Measurements from ENCODE around the gene CDH13.

CDH13 gene

DNA sequence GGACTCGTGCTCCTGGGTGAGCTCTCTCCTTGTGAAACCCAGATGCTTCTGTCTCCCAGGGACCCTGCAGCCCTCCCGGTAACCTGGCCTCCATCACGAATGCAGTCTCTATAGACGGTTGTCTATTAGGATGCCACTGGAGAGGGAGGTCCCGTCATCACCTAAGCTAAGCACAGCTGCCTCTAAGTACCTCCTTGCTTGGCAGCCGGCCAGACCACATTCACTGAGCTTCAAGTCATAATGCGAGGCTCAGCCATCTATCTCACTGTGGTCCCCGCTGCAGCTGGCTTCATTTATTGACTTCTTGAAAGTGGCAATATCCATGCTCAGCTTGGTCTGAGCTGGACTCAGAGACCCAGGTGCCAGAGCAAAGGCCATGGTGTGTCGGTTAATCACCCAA, 1106.5 kb downstream of the CDH13 start:
- no peaks in the 10 kb centered on the region for H3K79me2 ChIP-seq (ENCODE audit: control insufficient read depth, insufficient read depth, low read length, poor library complexity)
- no peaks in the 10 kb centered on the region for H3K27me3 ChIP-seq (ENCODE audit: insufficient read depth, low read length)
- H4K8ac ChIP-seq (ENCODE audit: low read depth, low read length): no peak overlapping the region
- no peaks in the 10 kb centered on the region for H3K4me1 ChIP-seq (ENCODE audit: control insufficient read depth in 1 of 2, insufficient read depth in 2 of 2, low read length in 2 of 2)
- H4K91ac ChIP-seq (ENCODE audit: low read depth, low read length): no peak overlapping the region
- H2AFZ ChIP-seq (ENCODE audit: insufficient read depth, low read length, poor library complexity): no peak overlapping the region
- H3K27ac ChIP-seq (ENCODE audit: low read depth, low read length): no peak overlapping the region
- H3K36me3 ChIP-seq (ENCODE audit: control insufficient read depth in 1 of 2, insufficient read depth in 2 of 2, low read length in 2 of 2): no peaks in the 10 kb centered on the region
- peaks cover 14% of the 10 kb centered on the region for H3K9me3 ChIP-seq (ENCODE audit: insufficient read depth, low read depth, low read length)
- no peak overlapping the region for H3K9ac ChIP-seq (ENCODE audit: low read length)
- no peak overlapping the region for H3K23ac ChIP-seq (ENCODE audit: low read length)
- DNase-seq: no peak
- H3K4me3 ChIP-seq (ENCODE audit: low read depth, low read length): peak overlapping the region; percentile 30
- H3K18ac ChIP-seq (ENCODE audit: low read length): no peak overlapping the region
- no peaks in the 10 kb centered on the region for H3K79me1 ChIP-seq (ENCODE audit: low read length)
- H3K4me2 ChIP-seq (ENCODE audit: low read length): no peak overlapping the region
- H2BK5ac ChIP-seq (ENCODE audit: low read depth, low read length, poor library complexity): no peak overlapping the region
- H2AK5ac ChIP-seq (ENCODE audit: low read length): no peak overlapping the region
- no peak overlapping the region for H2BK12ac ChIP-seq (ENCODE audit: low read length)
- no peak overlapping the region for H3K4ac ChIP-seq (ENCODE audit: low read depth, low read length)
- WGBS (ENCODE audit: extremely low coverage, insufficient coverage, insufficient read length): no CpG with 5 or more reads among the region's 9 CpGs
- no peak overlapping the region for H4K12ac ChIP-seq (ENCODE audit: low read depth, low read length)
- H3K14ac ChIP-seq (ENCODE audit: low read length): no peak overlapping the region
- H2BK120ac ChIP-seq (ENCODE audit: insufficient read depth, low read length, poor library complexity): no peak overlapping the region

DNA sequence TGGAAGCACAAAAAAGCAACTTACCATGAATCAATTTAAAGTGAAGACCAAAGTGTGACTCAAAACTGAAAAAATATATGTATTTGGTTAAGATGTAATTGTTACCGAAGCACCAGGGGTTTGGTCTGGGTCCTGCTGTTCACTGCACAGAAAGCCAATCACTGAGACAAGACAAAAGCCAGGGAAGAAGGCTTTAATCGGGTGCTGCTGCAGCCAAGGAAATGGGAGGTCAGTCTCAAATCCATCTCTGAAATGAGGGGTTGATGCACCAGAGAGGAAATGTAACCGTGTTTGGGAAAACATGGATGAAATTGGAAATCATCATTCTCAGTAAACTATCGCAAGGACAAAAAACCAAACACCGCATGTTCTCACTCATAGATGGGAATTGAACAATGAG, 1107.4 kb downstream of the CDH13 start:
- H3K79me2 ChIP-seq (ENCODE audit: control insufficient read depth, insufficient read depth, low read length, poor library complexity): no peaks in the 10 kb centered on the region
- H3K79me1 ChIP-seq (ENCODE audit: low read length): no peaks in the 10 kb centered on the region
- no peak overlapping the region for H3K4me3 ChIP-seq (ENCODE audit: low read depth, low read length)
- H2AFZ ChIP-seq (ENCODE audit: insufficient read depth, low read length, poor library complexity): no peak overlapping the region
- no peak overlapping the region for H2BK5ac ChIP-seq (ENCODE audit: low read depth, low read length, poor library complexity)
- no peaks in the 10 kb centered on the region for H3K4me1 ChIP-seq (ENCODE audit: control insufficient read depth in 1 of 2, insufficient read depth in 2 of 2, low read length in 2 of 2)
- no CpG with 5 or more reads among the region's 5 CpGs for WGBS (ENCODE audit: extremely low coverage, insufficient coverage, insufficient read length)
- H3K18ac ChIP-seq (ENCODE audit: low read length): no peak overlapping the region
- H3K9me3 ChIP-seq (ENCODE audit: insufficient read depth, low read depth, low read length): peaks cover 14% of the 10 kb centered on the region
- H4K8ac ChIP-seq (ENCODE audit: low read depth, low read length): no peak overlapping the region
- H3K36me3 ChIP-seq (ENCODE audit: control insufficient read depth in 1 of 2, insufficient read depth in 2 of 2, low read length in 2 of 2): no peaks in the 10 kb centered on the region
- no peak for DNase-seq
- no peak overlapping the region for H4K12ac ChIP-seq (ENCODE audit: low read depth, low read length)
- no peak overlapping the region for H3K23ac ChIP-seq (ENCODE audit: low read length)
- H3K14ac ChIP-seq (ENCODE audit: low read length): no peak overlapping the region
- no peak overlapping the region for H4K91ac ChIP-seq (ENCODE audit: low read depth, low read length)
- H2BK120ac ChIP-seq (ENCODE audit: insufficient read depth, low read length, poor library complexity): no peak overlapping the region
- no peaks in the 10 kb centered on the region for H3K27me3 ChIP-seq (ENCODE audit: insufficient read depth, low read length)
- no peak overlapping the region for H3K4me2 ChIP-seq (ENCODE audit: low read length)
- H3K9ac ChIP-seq (ENCODE audit: low read length): no peak overlapping the region
- H3K27ac ChIP-seq (ENCODE audit: low read depth, low read length): no peak overlapping the region
- H3K4ac ChIP-seq (ENCODE audit: low read depth, low read length): no peak overlapping the region
- no peak overlapping the region for H2BK12ac ChIP-seq (ENCODE audit: low read length)
- H2AK5ac ChIP-seq (ENCODE audit: low read length): no peak overlapping the region

DNA sequence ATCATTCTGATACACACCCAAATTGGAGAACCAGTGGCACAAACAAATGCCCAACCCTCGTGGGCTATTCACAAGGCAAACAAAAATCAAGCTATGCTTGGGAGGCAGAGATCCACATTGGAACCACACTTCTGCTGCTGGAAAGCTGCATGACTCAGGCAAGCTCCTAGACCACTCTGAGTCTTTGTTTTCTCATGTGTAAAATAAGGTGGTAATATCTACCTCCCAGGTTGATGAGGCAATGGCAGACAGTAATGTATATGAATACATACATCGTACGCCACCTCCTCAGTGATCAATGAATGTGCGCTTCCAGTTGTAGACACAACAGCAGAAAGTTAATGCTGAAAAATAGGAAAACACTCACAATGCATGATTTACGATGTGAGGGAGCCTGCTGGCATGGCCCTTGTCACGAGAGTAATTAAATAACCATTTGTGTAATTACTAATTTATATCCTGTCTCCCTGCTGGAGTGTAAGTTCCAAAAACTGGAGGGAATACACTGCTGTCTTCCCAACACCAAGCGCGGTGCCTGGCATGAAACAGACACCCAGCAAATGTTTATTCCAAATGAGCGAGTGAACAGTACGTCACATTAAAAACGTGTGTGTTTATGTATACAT, 1111.1 kb downstream of the CDH13 start:
- Histone ChIP-seq H3K18ac (ENCODE audit: low read length) (no peak overlapping the region), H3K27me3 (ENCODE audit: insufficient read depth, low read length) (no peaks in the 10 kb centered on the region), H2AFZ (ENCODE audit: insufficient read depth, low read length, poor library complexity) (no peak overlapping the region), H3K79me1 (ENCODE audit: low read length) (no peaks in the 10 kb centered on the region), H3K4ac (ENCODE audit: low read depth, low read length) (no peak overlapping the region), H3K9me3 (ENCODE audit: insufficient read depth, low read depth, low read length) (peaks cover 9% of the 10 kb centered on the region), H2BK120ac (ENCODE audit: insufficient read depth, low read length, poor library complexity) (no peak overlapping the region), H3K79me2 (ENCODE audit: control insufficient read depth, insufficient read depth, low read length, poor library complexity) (no peaks in the 10 kb centered on the region), H3K4me3 (ENCODE audit: low read depth, low read length) (no peak overlapping the region), H3K9ac (ENCODE audit: low read length) (no peak overlapping the region), H4K12ac (ENCODE audit: low read depth, low read length) (no peak overlapping the region), H3K27ac (ENCODE audit: low read depth, low read length) (no peak overlapping the region), H3K4me1 (ENCODE audit: control insufficient read depth in 1 of 2, insufficient read depth in 2 of 2, low read length in 2 of 2) (no peaks in the 10 kb centered on the region), H2BK5ac (ENCODE audit: low read depth, low read length, poor library complexity) (no peak overlapping the region), H4K8ac (ENCODE audit: low read depth, low read length) (no peak overlapping the region), H4K91ac (ENCODE audit: low read depth, low read length) (no peak overlapping the region), H3K4me2 (ENCODE audit: low read length) (no peak overlapping the region), H3K36me3 (ENCODE audit: control insufficient read depth in 1 of 2, insufficient read depth in 2 of 2, low read length in 2 of 2) (no peaks in the 10 kb centered on the region), H2BK12ac (ENCODE audit: low read length) (no peak overlapping the region), H3K14ac (ENCODE audit: low read length) (no peak overlapping the region), H2AK5ac (ENCODE audit: low read length) (no peak overlapping the region), H3K23ac (ENCODE audit: low read length) (no peak overlapping the region)
- no peak for DNase-seq
- no CpG with 5 or more reads among the region's 11 CpGs for WGBS (ENCODE audit: extremely low coverage, insufficient coverage, insufficient read length)

- H2AK5ac ChIP-seq (ENCODE audit: low read length): no peak overlapping the region
- H3K9ac ChIP-seq (ENCODE audit: low read length): no peak overlapping the region
- H3K4me2 ChIP-seq (ENCODE audit: low read length): no peak overlapping the region
- no peak overlapping the region for H3K14ac ChIP-seq (ENCODE audit: low read length)
- no peak for DNase-seq
- WGBS (ENCODE audit: extremely low coverage, insufficient coverage, insufficient read length): no CpG with 5 or more reads among the region's 7 CpGs
- no peak overlapping the region for H2AFZ ChIP-seq (ENCODE audit: insufficient read depth, low read length, poor library complexity)
- no peak overlapping the region for H3K18ac ChIP-seq (ENCODE audit: low read length)
- H4K91ac ChIP-seq (ENCODE audit: low read depth, low read length): no peak overlapping the region
- H3K27ac ChIP-seq (ENCODE audit: low read depth, low read length): no peak overlapping the region
- no peak overlapping the region for H4K12ac ChIP-seq (ENCODE audit: low read depth, low read length)
- no peak overlapping the region for H3K4me3 ChIP-seq (ENCODE audit: low read depth, low read length)
- H3K23ac ChIP-seq (ENCODE audit: low read length): no peak overlapping the region
- no peaks in the 10 kb centered on the region for H3K79me1 ChIP-seq (ENCODE audit: low read length)
- no peak overlapping the region for H2BK12ac ChIP-seq (ENCODE audit: low read length)
- no peak overlapping the region for H2BK5ac ChIP-seq (ENCODE audit: low read depth, low read length, poor library complexity)
- no peaks in the 10 kb centered on the region for H3K27me3 ChIP-seq (ENCODE audit: insufficient read depth, low read length)
- H3K4ac ChIP-seq (ENCODE audit: low read depth, low read length): no peak overlapping the region
- peaks cover 1% of the 10 kb centered on the region for H3K9me3 ChIP-seq (ENCODE audit: insufficient read depth, low read depth, low read length)
- H3K36me3 ChIP-seq (ENCODE audit: control insufficient read depth in 1 of 2, insufficient read depth in 2 of 2, low read length in 2 of 2): no peaks in the 10 kb centered on the region
- no peak overlapping the region for H2BK120ac ChIP-seq (ENCODE audit: insufficient read depth, low read length, poor library complexity)
- no peaks in the 10 kb centered on the region for H3K4me1 ChIP-seq (ENCODE audit: control insufficient read depth in 1 of 2, insufficient read depth in 2 of 2, low read length in 2 of 2)
- H4K8ac ChIP-seq (ENCODE audit: low read depth, low read length): no peak overlapping the region
- no peaks in the 10 kb centered on the region for H3K79me2 ChIP-seq (ENCODE audit: control insufficient read depth, insufficient read depth, low read length, poor library complexity)
These were observed 1112.2 kb downstream of the CDH13 start for GRCh38 chr16:83738923-83739503.

Measured in trophoblast cell (in vitro differentiated cells and primary cell).